ENCODE measurements around the gene CCDC88A. TPM values are rescaled to one million over a fixed set of nuclear protein-coding genes. Genes with fewer than 3 reads are reported as not detected.
"Not testable (repeated sequence)": the region's sequence is repeated elsewhere in the genome, so short reads cannot be mapped to it uniquely, and the experiment has no call there.

The CCDC88A gene
- total RNA-seq, 1 donor from 2014 or later, result 77.1 TPM

DNA sequence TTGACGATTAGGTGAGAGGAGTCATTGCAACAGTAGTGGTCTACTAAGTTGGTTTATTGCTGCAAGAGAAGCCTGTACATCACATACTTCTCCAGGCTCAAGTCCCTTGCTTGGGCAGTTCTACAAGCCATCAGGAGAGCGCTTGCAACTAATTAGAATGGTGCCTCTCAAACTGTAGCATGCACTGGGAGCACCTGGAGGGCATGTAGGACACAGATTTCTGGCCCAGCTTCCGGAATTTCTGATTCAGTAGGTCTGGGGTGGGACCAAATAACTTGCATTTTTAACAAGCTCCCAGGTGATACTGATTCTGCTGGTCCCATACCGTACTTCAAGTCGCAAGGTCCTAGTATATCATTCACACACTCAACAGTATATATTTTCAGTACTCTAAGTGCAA lies 34.5 kb upstream of the CCDC88A start:
- H3K36me3 Mint-ChIP-seq (ENCODE audit: insufficient read depth), result no peaks in the 10 kb centered on the region
- no peak overlapping the region for H3K4me3 Mint-ChIP-seq (ENCODE audit: low read depth)
- DNase-seq (ENCODE audit: low spot score, unreplicated experiment), result no peak
- peaks cover 2% of the 10 kb centered on the region for H3K4me1 Mint-ChIP-seq (ENCODE audit: low read depth)
- no peaks in the 10 kb centered on the region for H3K27me3 Mint-ChIP-seq
- no peak overlapping the region for H3K27ac Mint-ChIP-seq
- no peaks in the 10 kb centered on the region for H3K9me3 Mint-ChIP-seq (ENCODE audit: low read depth)
- TF ChIP-seq, protein P1, sequence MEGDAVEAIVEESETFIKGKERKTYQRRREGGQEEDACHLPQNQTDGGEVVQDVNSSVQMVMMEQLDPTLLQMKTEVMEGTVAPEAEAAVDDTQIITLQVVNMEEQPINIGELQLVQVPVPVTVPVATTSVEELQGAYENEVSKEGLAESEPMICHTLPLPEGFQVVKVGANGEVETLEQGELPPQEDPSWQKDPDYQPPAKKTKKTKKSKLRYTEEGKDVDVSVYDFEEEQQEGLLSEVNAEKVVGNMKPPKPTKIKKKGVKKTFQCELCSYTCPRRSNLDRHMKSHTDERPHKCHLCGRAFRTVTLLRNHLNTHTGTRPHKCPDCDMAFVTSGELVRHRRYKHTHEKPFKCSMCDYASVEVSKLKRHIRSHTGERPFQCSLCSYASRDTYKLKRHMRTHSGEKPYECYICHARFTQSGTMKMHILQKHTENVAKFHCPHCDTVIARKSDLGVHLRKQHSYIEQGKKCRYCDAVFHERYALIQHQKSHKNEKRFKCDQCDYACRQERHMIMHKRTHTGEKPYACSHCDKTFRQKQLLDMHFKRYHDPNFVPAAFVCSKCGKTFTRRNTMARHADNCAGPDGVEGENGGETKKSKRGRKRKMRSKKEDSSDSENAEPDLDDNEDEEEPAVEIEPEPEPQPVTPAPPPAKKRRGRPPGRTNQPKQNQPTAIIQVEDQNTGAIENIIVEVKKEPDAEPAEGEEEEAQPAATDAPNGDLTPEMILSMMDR (IDR thresholded peaks at IDR 0.05; ENCODE audit: unreplicated experiment), result no peak

DNA sequence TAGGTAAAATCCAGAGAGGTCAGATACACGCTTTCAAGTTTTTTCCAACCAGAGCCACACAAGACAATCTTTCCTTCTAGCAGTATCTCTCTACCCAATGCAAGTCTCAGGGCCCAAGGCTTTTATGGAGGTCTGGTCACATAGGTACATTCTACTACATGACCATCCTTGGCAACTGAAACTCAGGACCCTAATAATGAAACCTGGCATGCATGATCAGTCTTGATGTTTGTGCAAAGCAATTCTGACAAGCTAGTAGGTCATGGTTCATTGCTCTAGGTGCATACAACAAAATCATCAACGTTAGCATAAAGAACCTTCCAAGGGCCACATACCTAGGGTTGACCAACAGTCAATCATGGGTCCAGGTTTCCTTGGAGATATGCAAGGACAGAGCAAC lies 33.2 kb upstream of the CCDC88A start:
- H3K4me3 Mint-ChIP-seq (ENCODE audit: low read depth), result no peak overlapping the region
- TF ChIP-seq, protein P1 (IDR thresholded peaks at IDR 0.05; ENCODE audit: unreplicated experiment), result no peak
- no peaks in the 10 kb centered on the region for H3K36me3 Mint-ChIP-seq (ENCODE audit: insufficient read depth)
- no peak overlapping the region for H3K27ac Mint-ChIP-seq
- DNase-seq (ENCODE audit: low spot score, unreplicated experiment), result no peak
- H3K4me1 Mint-ChIP-seq (ENCODE audit: low read depth), result peaks cover 2% of the 10 kb centered on the region
- no peaks in the 10 kb centered on the region for H3K9me3 Mint-ChIP-seq (ENCODE audit: low read depth)
- H3K27me3 Mint-ChIP-seq, result no peaks in the 10 kb centered on the region

DNA sequence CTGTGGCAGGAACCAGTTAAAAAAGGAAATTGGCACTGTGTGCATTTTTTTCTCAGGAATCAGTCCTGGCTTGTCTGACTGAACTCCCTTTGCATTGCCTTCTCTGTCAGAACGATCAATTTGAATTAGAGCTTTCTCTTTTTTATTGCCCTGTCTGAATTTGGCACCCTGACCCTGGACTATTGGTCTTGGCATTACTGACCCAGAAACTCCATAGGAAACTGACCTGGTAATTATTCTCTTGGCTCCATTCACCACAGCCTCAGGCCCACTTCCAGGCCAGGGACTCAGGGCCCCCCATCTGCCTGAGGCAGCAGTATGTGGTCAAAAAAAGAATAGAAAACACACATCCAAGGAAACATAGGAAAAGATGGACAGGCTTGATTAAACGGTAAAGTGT lies 32.0 kb upstream of the CCDC88A start:
- TF ChIP-seq, protein P1 (IDR thresholded peaks at IDR 0.05; ENCODE audit: unreplicated experiment), result no peak
- no peaks in the 10 kb centered on the region for H3K9me3 Mint-ChIP-seq (ENCODE audit: low read depth)
- H3K27me3 Mint-ChIP-seq, result no peaks in the 10 kb centered on the region
- H3K27ac Mint-ChIP-seq, result no peak overlapping the region
- H3K4me1 Mint-ChIP-seq (ENCODE audit: low read depth), result peaks cover 2% of the 10 kb centered on the region
- no peak for DNase-seq (ENCODE audit: low spot score, unreplicated experiment)
- no peaks in the 10 kb centered on the region for H3K36me3 Mint-ChIP-seq (ENCODE audit: insufficient read depth)
- no peak overlapping the region for H3K4me3 Mint-ChIP-seq (ENCODE audit: low read depth)

DNA sequence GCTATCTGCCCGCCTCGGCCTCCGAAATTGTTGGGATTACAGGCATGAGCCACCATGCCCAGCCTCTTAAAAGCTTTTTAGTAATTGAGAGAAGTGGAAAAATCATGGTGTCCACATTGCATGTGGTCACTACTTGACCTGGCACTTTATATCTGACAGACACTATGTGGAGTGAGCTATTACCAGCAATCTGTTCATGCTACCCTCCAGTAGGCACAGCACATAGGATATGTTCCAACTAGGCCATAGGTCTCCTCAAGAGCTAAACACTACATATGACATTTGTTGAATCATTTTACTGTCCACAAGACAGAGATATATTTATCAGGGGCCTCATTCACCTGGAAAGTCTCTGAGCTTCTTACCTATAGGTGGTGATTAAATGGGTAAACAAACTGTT lies 30.4 kb upstream of the CCDC88A start:
- not testable (repeated sequence) for DNase-seq (ENCODE audit: low spot score, unreplicated experiment); H3K27ac Mint-ChIP-seq; H3K9me3 Mint-ChIP-seq (ENCODE audit: low read depth); H3K36me3 Mint-ChIP-seq (ENCODE audit: insufficient read depth); H3K4me3 Mint-ChIP-seq (ENCODE audit: low read depth); H3K4me1 Mint-ChIP-seq (ENCODE audit: low read depth); H3K27me3 Mint-ChIP-seq

DNA sequence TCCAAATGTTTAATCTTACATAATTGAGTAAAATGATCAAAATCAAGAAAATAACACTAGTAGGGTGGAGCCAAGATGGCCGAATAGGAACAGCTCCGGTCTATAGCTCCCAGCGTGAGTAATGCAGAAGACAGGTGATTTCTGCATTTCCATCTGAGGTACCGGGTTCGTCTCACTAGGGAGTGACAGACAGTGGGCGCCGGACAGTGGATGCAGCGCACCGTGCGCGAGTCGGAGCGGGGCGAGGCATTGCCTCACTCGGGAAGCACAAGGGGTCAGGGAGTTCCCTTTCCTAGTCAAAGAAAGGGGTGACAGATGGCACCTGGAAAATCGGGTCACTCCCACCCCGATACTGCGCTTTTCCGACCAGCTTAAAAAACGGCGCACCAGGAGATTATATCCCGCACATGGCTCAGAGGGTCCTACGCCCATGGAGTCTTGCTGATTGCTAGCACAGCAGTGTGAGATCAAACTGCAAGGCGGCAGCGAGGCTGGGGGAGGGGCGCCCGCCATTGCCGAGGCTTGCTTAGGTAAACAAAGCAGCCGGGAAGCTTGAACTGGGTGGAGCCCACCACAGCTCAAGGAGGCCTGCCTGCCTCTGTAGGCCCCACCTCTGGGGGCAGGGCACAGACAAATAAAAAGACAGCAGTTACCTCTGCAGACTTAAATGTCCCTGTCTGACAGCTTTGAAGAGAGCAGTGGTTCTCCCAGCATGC lies 22.5 kb upstream of the CCDC88A start:
- not testable (repeated sequence) for H3K36me3 Mint-ChIP-seq (ENCODE audit: insufficient read depth); H3K4me3 Mint-ChIP-seq (ENCODE audit: low read depth); DNase-seq (ENCODE audit: low spot score, unreplicated experiment); H3K27ac Mint-ChIP-seq; H3K4me1 Mint-ChIP-seq (ENCODE audit: low read depth); H3K27me3 Mint-ChIP-seq; H3K9me3 Mint-ChIP-seq (ENCODE audit: low read depth)

DNA sequence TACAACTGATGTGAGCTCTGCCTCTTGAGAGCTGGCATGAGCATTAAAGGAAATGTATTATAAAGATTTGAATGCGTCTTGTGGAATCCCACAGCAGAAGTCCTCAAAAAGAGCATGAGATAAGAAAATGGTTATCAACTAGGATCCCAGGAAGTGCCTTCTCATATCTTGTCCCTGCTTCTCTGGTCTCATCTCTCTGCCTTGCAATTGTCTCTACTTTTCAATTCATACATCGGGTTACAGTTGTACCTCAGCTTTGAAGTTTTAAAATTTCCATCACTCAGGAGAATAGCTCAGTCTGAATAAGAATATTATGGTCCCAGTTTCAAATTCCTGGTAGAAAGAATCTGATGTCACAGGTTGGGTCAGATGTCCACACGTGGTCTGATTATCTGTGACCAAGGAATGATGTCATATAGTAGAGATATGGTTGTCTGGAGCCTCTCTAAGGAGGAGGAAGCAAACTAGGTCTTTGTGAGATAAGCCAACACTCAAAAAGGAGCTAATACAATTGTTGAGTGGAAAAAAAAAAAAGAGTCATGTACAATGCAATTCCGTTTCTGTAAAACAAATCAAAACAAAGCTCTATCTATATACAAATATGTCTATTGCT lies 21.7 kb upstream of the CCDC88A start:
- peaks cover 7% of the 10 kb centered on the region for H3K9me3 Mint-ChIP-seq (ENCODE audit: low read depth)
- no peak overlapping the region for H3K4me3 Mint-ChIP-seq (ENCODE audit: low read depth)
- DNase-seq (ENCODE audit: low spot score, unreplicated experiment), result no peak
- H3K27ac Mint-ChIP-seq, result no peak overlapping the region
- TF ChIP-seq, protein P1 (IDR thresholded peaks at IDR 0.05; ENCODE audit: unreplicated experiment), result no peak
- no peaks in the 10 kb centered on the region for H3K36me3 Mint-ChIP-seq (ENCODE audit: insufficient read depth)
- H3K27me3 Mint-ChIP-seq, result no peaks in the 10 kb centered on the region
- H3K4me1 Mint-ChIP-seq (ENCODE audit: low read depth), result no peaks in the 10 kb centered on the region

Data from progenitor cell of endocrine pancreas (in vitro differentiated cells).